GM23248 (cell line): Measurements from ENCODE around the gene NKG7. TPM values are rescaled to one million over a fixed set of nuclear protein-coding genes. Genes with fewer than 3 reads are reported as not detected.

Experiments used
- DNase-seq: peaks from one replicate; pipeline ENCODE4 v3.0.0-alpha.2; 2015
- H2AFZ ChIP-seq: fragments of 200-600 bp; sonication (generic); 2 replicates; pipeline ENCODE4 v1.6.1; 2016; ENCODE audit warnings: antibody characterized with exemption
- H3F3A ChIP-seq: fragments of 200-600 bp; sonication (generic); 2 replicates; pipeline ENCODE4 v1.6.1; 2016; ENCODE audit warnings: mild to moderate bottlenecking, antibody characterized with exemption, mixed run types; ENCODE audit not compliant: insufficient read depth
- H3K27ac ChIP-seq: fragments of 200-600 bp; sonication (generic); 2 replicates; pipeline ENCODE4 v1.5.1; 2016; ENCODE audit warnings: mild to moderate bottlenecking
- H3K27me3 ChIP-seq: fragments of 200-600 bp; sonication (generic); replicated peaks from 2 replicates; pipeline ENCODE4 v1.6.1; 2016; ENCODE audit warnings: mild to moderate bottlenecking; ENCODE audit not compliant: insufficient read depth
- H3K36me3 ChIP-seq: fragments of 200-600 bp; sonication (generic); 2 replicates; pipeline ENCODE4 v1.6.1; 2016; ENCODE audit warnings: low read depth, mild to moderate bottlenecking
- H3K4me1 ChIP-seq: fragments of 200-600 bp; sonication (generic); 2 replicates; pipeline ENCODE4 v1.6.1; 2016; ENCODE audit warnings: mild to moderate bottlenecking; ENCODE audit not compliant: insufficient read depth
- H3K4me2 ChIP-seq: fragments of 200-600 bp; sonication (generic); one replicate; pipeline ENCODE4 v1.6.1; 2016; ENCODE audit warnings: mild to moderate bottlenecking; ENCODE audit not compliant: unreplicated experiment
- H3K4me3 ChIP-seq: fragments of 200-600 bp; sonication (generic); 2 replicates; pipeline ENCODE4 v1.5.1; 2016; ENCODE audit warnings: mild to moderate bottlenecking
- H3K79me2 ChIP-seq: fragments of 200-600 bp; sonication (generic); 2 replicates; pipeline ENCODE4 v1.6.1; 2016; ENCODE audit warnings: mild to moderate bottlenecking; ENCODE audit not compliant: insufficient read depth
- H3K9ac ChIP-seq: fragments of 200-600 bp; sonication (generic); 2 replicates; pipeline ENCODE4 v1.6.1; 2016; ENCODE audit warnings: mild to moderate bottlenecking
- H3K9me2 ChIP-seq: fragments of 200-600 bp; sonication (generic); 2 replicates; pipeline ENCODE4 v1.6.1; 2016; ENCODE audit warnings: mixed run types, mild to moderate bottlenecking, moderate library complexity; ENCODE audit not compliant: insufficient read depth
- H3K9me3 ChIP-seq: fragments of 200-600 bp; sonication (generic); one replicate; pipeline ENCODE4 v1.6.1; 2017; ENCODE audit warnings: low read depth
- H4K20me1 ChIP-seq: fragments of 200-600 bp; sonication (generic); 2 replicates; pipeline ENCODE4 v1.6.0; 2016; ENCODE audit not compliant: insufficient read depth
- EZH2 ChIP-seq: fragments of 200-600 bp; sonication (generic); IDR thresholded peaks from 2 replicates; pipeline ENCODE4 v1.6.1; 2018; ENCODE audit warnings: antibody characterized with exemption, mild to moderate bottlenecking; ENCODE audit not compliant: insufficient read depth, poor library complexity, severe bottlenecking
- EZH2phosphoT487 ChIP-seq: fragments of 200-600 bp; sonication (generic); IDR thresholded peaks from 2 replicates; pipeline ENCODE4 v1.6.1; 2018; ENCODE audit warnings: antibody characterized with exemption, moderate library complexity, mild to moderate bottlenecking, low read depth; ENCODE audit not compliant: insufficient read depth
- WGBS, 2 experiments: methylation state at CpG; one replicate each; pipeline ENCODE4 v1.1.6; 2015 to 2017; ENCODE audit warnings: low lambda C conversion rate in 2 of 2, low coverage in 1 of 2; ENCODE audit errors: missing lambda C conversion rate in 2 of 2; 5-methylcytosine and 5-hydroxymethylcytosine counted together
- in situ Hi-C: fragments of 300-500 bp; cut with MboI; formaldehyde crosslinking; loops from 2 replicates; pipeline ENCODE4 v1.15.0; 2020
- polyA plus RNA-seq: library from polyadenylated mRNA; unstranded; fragments of >200 nt; fragmentation: Nextera tagmentation; extraction: Ambion mirVana; gene quantifications from 2 replicates; pipeline ENCODE4 v1.2.1, GENCODE V29; 2016
- total RNA-seq: library from RNA; depleted of rRNA; stranded (reverse); fragments of >200 nt; shearing (Covaris generic); gene quantifications from 2 replicates; pipeline ENCODE4 v1.2.3, GENCODE V29; 2014

The NKG7 gene
- total and polyA plus RNA-seq, 2 experiments from 2014 or later, result not detected

DNA sequence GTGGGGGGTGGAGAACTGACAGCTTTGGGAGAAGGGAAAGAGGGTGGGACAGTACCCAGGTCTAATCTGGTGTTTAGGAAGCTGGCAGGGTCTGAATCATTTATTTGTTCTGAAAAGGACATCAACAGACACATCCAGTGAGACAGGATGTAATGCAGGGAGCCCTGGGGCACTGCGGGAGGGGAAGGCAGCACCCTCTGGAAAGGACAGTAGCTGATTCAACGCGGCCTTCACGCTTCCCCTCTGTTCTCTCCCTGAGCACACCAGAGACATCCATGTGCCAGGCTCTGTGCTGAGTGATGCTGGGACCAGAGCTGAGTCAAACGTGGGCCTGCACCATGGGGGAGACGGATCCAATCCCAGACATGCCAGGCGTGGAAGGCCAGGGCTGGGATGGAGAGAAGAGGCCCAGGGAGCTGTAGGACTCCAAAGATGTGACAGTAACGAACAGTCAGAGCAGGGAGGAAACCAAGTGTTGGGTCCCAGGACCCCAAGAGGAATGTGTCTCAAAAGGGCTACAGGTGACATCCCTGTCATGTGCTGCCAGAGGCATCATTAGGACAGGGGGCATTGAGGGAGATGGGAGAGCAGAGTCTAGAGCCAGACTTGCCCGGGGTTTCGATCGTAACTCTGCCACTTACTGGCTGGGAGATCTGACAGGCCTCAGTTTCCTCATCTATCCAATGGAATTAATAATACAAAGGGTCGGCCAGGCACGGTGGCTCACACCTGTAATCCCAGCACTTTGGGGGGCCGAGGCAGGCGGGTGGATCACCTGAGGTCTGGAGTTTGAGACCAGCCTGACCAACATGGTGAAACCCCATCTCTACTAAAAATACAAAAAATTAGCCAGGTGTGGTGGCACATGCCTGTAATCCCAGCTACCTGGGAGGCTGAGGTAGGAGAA, 8.0 kb downstream of the NKG7 start:
- Histone ChIP-seq H3K27ac (peak overlapping the region; percentile 88), H3K4me2 (peak overlapping the region; percentile 94)

DNA sequence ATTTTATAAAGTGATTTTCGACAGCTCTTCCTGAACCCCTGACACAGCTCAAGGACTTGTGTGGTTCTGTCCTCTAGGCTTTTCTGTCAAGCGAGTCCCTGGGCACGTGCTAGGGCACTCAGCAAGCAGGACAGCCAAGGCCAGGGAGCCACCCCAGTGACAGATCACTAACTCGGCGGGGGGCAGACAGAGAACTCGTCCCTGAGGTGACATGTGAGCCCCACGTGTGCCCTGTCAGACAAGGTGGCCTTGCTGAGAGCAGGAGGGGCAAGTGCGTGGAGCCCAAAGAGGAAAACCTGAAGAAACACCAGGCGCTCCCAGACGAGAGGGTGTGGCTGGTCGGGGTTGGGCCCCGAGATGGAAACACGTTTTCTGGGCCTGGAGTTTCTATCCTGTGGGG, 11.2 kb downstream of the NKG7 start:
- H3K27ac ChIP-seq, result no peak overlapping the region
- H3K4me3 ChIP-seq, result no peak overlapping the region
- H3K4me1 ChIP-seq, result peaks cover 27% of the 10 kb centered on the region
- H3F3A ChIP-seq, result peaks cover 18% of the 10 kb centered on the region
- WGBS, 2 experiments, result 77 to 83% methylated on average over 13 of the region's 13 CpGs
- H3K79me2 ChIP-seq, result peaks cover 75% of the 10 kb centered on the region
- H4K20me1 ChIP-seq, result no peaks in the 10 kb centered on the region
- in situ Hi-C loops, result no loop called here
- no peak overlapping the region for H3K9ac ChIP-seq
- no peaks in the 10 kb centered on the region for H3K36me3 ChIP-seq
- TF ChIP-seq EZH2phosphoT487, result no peak
- TF ChIP-seq EZH2, result no peak
- DNase-seq, result no peak
- H3K27me3 ChIP-seq, result no peaks in the 10 kb centered on the region
- H3K9me2 ChIP-seq, result no peaks in the 10 kb centered on the region
- H3K4me2 ChIP-seq, result no peak overlapping the region
- H3K9me3 ChIP-seq, result no peaks in the 10 kb centered on the region
- H2AFZ ChIP-seq, result no peak overlapping the region

More for the DNA sequence above, 8.0 kb downstream of the NKG7 start:
- 74 to 76% methylated on average over 15 of the region's 15 CpGs for WGBS, 2 experiments
- Histone ChIP-seq H3K9me2 (no peaks in the 10 kb centered on the region), H3K4me3 (peak overlapping the region; percentile 77), H3K9ac (peak overlapping the region; percentile 95), H2AFZ (no peak overlapping the region), H3K79me2 (peaks cover 62% of the 10 kb centered on the region), H3K36me3 (no peaks in the 10 kb centered on the region), H3F3A (peaks cover 10% of the 10 kb centered on the region), H3K4me1 (peaks cover 20% of the 10 kb centered on the region), H3K27me3 (no peaks in the 10 kb centered on the region), H3K9me3 (no peaks in the 10 kb centered on the region), H4K20me1 (no peaks in the 10 kb centered on the region)
- in situ Hi-C loops, result no loop called here
- DNase-seq, result peak; percentile 29
- TF ChIP-seq EZH2 (no peak), EZH2phosphoT487 (no peak)

DNA sequence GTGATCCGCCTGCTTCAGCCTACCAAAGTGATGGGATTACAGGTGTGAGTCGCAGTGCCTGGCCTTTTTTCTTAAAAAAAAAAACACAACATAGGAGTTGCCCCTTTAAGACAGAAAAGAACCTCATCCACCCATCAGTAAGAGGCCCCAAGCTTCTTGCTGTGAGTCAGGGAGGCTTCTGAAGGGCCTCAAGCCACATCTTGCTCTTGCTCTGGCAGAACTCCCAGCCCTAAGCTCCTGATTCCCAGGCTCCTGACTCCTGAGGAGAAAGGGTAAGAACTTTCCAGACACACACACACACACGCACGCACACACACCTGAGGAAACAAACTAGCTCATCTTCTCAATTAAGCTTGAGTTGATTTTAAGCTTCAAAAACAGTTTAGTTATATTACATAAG, 13.2 kb downstream of the NKG7 start:
- peak overlapping the region; percentile 21 for H3K4me2 ChIP-seq
- TF ChIP-seq EZH2 (no peak), EZH2phosphoT487 (no peak)
- H3K79me2 ChIP-seq, result peaks cover 70% of the 10 kb centered on the region
- no peaks in the 10 kb centered on the region for H4K20me1 ChIP-seq
- H3K36me3 ChIP-seq, result no peaks in the 10 kb centered on the region
- WGBS, 2 experiments, result 73 to 81% methylated on average over 4 of the region's 4 CpGs
- no peaks in the 10 kb centered on the region for H3K27me3 ChIP-seq
- H3K27ac ChIP-seq, result peak overlapping the region; percentile 85
- H3K9ac ChIP-seq, result peak overlapping the region; percentile 54
- no peak overlapping the region for H2AFZ ChIP-seq
- peak; percentile 96 for DNase-seq
- H3K9me2 ChIP-seq, result no peaks in the 10 kb centered on the region
- in situ Hi-C loops, result no loop called here
- H3K4me3 ChIP-seq, result no peak overlapping the region
- H3K4me1 ChIP-seq, result peaks cover 17% of the 10 kb centered on the region
- H3K9me3 ChIP-seq, result no peaks in the 10 kb centered on the region
- peaks cover 18% of the 10 kb centered on the region for H3F3A ChIP-seq

DNA sequence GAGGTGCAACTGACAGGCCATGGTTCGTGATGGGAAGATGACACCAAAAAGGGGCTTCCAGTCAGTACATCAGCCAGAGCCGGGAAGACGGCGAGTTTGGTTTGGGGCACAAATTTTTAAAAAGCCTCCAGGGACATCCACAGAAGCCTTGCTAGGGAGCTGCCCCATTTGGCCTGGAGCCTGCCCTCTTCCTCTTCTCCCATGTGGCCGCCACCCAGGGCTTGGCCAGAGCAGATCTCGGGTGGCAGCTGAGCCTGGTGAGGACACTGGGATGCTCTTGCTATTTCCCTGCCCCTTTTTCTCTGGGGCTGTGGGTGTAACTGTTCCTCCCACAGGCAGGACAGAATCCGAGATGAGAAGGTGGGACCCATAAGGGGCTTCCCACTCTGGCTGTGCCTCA, 14.5 kb downstream of the NKG7 start:
- Histone ChIP-seq H3K9me2 (no peaks in the 10 kb centered on the region), H2AFZ (no peak overlapping the region), H3K9me3 (no peaks in the 10 kb centered on the region), H3K79me2 (peaks cover 58% of the 10 kb centered on the region), H3F3A (peaks cover 18% of the 10 kb centered on the region), H3K4me2 (no peak overlapping the region), H3K36me3 (no peaks in the 10 kb centered on the region), H3K4me3 (no peak overlapping the region), H3K27ac (no peak overlapping the region), H4K20me1 (no peaks in the 10 kb centered on the region), H3K4me1 (peaks cover 14% of the 10 kb centered on the region), H3K27me3 (no peaks in the 10 kb centered on the region), H3K9ac (no peak overlapping the region)
- TF ChIP-seq EZH2 (no peak), EZH2phosphoT487 (no peak)
- no peak for DNase-seq
- 88% methylated on average over 7 of the region's 7 CpGs for WGBS, 2 experiments
- in situ Hi-C loops, result no loop called here
